HAP-1 (cell line): Measurements from ENCODE around the gene ADAMTS6.

Source experiments
- DNase-seq, 2 experiments: peaks; one replicate each; pipeline ENCODE4 v3.0.0-alpha.2; 2016 to 2020; ENCODE audit warnings: low spot score in 2 of 2
- H3K27me3 ChIP-seq: fragments of 250-450 bp; sonication (Bioruptor Pico); 2 replicates; pipeline ENCODE4 v1.5.1; 2020; ENCODE audit warnings: low read depth, mild to moderate bottlenecking, moderate library complexity
- H3K36me3 ChIP-seq: fragments of 250-450 bp; sonication (Bioruptor Pico); replicated peaks from 2 replicates; pipeline ENCODE4 v1.5.1; 2020; ENCODE audit warnings: mild to moderate bottlenecking
- H3K4me1 ChIP-seq: fragments of 250-450 bp; sonication (Bioruptor Pico); 2 replicates; pipeline ENCODE4 v1.5.1; 2020; ENCODE audit warnings: mild to moderate bottlenecking
- H3K4me3 ChIP-seq: fragments of 250-450 bp; sonication (Bioruptor Pico); 2 replicates; pipeline ENCODE4 v1.5.1; 2020; ENCODE audit warnings: mild to moderate bottlenecking, moderate library complexity
- H3K9me3 ChIP-seq: fragments of 250-450 bp; sonication (Bioruptor Pico); 2 replicates; pipeline ENCODE4 v1.5.1; 2020; ENCODE audit warnings: mild to moderate bottlenecking, moderate library complexity
- in situ Hi-C: fragments of 300-500 bp; cut with MboI; formaldehyde crosslinking; loops from 3 replicates; pipeline ENCODE4 v1.14.3; 2020; ENCODE audit warnings: low sequenced_read_pairs, inconsistent platforms, mixed read lengths

The ADAMTS6 gene

DNA sequence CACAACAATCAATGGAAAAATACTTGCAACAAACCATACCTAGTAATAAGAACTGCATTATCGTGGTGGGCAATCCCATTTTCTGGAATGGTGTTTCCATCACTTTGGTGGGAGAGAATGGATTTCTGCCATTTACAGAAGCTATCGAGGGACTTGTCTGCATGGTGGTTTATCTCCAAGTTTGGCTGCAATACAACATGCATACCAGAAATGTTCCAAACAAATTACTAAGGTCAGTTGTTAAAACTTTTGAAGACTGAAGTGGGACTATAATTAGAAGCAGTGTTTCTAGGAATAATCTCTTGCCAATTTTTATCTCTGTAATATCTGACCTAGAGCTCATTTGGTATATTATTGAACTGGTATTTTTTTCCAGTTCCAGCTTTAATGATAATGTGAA lies 30.3 kb downstream of the ADAMTS6 start:
- Histone ChIP-seq H3K9me3 (no peaks in the 10 kb centered on the region), H3K4me1 (no peaks in the 10 kb centered on the region), H3K27me3 (no peaks in the 10 kb centered on the region), H3K36me3 (no peaks in the 10 kb centered on the region), H3K4me3 (no peak overlapping the region)
- in situ Hi-C loops, result no loop called here
- no peak for DNase-seq

DNA sequence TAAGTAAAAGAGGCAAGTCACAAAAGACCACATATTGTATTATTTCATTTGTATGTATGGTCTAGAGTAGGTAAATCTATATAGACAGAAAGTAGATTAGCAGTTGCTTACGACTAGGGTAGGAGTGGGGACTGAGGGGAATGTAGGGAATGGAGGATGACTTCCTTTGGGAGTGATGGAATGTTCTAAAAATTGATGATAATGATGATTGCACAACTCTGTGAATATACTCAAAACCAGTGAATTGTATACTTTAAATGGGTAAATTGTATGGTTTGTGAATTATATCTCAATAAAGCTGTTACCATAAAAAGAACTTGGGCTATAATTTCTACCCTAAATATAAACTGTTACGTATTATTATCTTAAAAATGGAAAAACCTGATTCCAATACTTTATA lies 35.0 kb downstream of the ADAMTS6 start:
- in situ Hi-C loops, result no loop called here
- DNase-seq, result no peak
- Histone ChIP-seq H3K9me3 (no peaks in the 10 kb centered on the region), H3K36me3 (no peaks in the 10 kb centered on the region), H3K4me3 (no peak overlapping the region), H3K27me3 (peaks cover 3% of the 10 kb centered on the region), H3K4me1 (no peaks in the 10 kb centered on the region)

DNA sequence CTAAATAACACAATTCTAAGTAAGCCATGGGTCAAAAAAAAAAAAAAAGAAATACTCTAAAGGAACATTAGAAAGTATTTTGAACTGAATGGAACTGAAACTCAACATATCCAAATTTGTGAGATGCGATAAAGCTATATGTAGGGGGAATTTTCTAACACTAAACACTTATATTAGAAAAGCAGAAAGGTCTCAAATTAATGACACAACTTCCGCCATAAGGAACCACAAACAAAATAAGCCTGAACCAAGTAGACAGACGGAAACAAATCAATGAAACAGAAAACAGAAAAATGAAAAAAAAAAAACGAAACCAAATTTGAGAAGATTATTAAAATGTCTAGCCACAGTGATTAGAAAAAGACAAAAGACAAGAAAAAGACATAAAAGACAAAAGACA lies 39.9 kb downstream of the ADAMTS6 start:
- H3K4me3 ChIP-seq, result no peak overlapping the region
- peaks cover 2% of the 10 kb centered on the region; the same call in 1 of the 2 replicates for H3K4me1 ChIP-seq
- no peak for DNase-seq
- no peaks in the 10 kb centered on the region for H3K9me3 ChIP-seq
- no peaks in the 10 kb centered on the region for H3K36me3 ChIP-seq
- in situ Hi-C loops, result no loop called here
- peaks cover 3% of the 10 kb centered on the region for H3K27me3 ChIP-seq

DNA sequence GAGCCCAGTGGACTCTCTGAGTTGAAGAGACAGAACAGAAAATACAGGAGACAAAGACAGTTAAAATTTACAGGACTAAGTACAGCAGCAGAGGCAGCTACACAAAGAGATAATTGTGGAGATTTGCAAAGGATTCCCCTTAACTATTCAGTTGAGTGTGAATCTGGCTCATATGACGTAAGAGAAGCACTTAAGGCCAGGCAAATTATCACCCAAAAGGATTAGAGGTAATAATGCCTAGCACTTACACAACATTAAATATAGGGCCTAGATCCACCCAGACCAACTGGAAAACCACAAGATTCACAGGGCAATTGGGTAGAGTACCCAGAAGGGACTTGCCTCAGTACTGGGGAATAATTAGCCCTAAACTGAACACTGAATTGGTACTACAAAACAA lies 41.3 kb downstream of the ADAMTS6 start:
- no peaks in the 10 kb centered on the region for H3K36me3 ChIP-seq
- H3K4me3 ChIP-seq, result no peak overlapping the region
- peaks cover 3% of the 10 kb centered on the region for H3K27me3 ChIP-seq
- in situ Hi-C loops, result no loop called here
- H3K4me1 ChIP-seq, result peaks cover 2% of the 10 kb centered on the region; the same call in 1 of the 2 replicates
- no peaks in the 10 kb centered on the region for H3K9me3 ChIP-seq
- DNase-seq, result no peak

DNA sequence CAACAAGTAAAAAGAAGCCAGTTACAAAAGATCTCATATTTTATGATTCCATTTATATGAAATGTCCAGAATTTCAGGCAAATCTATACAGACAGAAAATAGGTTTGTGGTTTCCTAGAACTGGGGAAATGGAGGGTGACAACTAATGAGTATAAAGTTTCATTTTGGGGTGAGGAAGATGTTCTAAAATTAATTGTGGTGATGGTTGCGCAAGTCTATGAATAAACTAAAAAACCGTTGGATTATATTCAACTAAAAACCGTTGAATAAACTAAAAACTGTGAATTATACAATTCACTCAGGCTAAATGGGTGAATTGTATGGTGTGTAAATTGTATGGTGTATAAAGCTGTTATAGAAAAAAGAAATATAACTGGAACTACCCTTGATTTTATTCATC lies 47.6 kb downstream of the ADAMTS6 start:
- no peak for DNase-seq
- Histone ChIP-seq H3K4me3 (no peak overlapping the region), H3K4me1 (no peaks in the 10 kb centered on the region), H3K27me3 (no peaks in the 10 kb centered on the region; the same call in 1 of the 2 replicates), H3K36me3 (no peaks in the 10 kb centered on the region), H3K9me3 (no peaks in the 10 kb centered on the region)
- in situ Hi-C loops, result no loop called here

DNA sequence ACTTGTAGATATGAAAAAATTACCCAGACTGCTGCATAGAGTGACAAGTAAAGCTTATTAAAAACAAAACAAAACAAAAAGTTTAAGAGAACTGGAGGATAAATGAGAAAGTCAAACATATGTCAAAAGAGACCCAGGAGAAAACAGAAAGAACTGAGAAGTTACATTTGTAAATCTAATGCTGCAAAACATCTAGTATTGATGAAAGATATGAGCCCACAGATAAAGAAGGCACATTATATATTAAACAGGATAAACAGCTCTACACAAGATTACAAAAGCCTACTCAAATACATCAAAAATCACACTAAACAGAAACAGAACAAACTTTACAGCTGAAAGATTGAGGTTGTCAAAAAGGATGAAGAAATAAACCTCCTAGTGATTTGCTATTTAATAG lies 55.1 kb downstream of the ADAMTS6 start:
- H3K4me3 ChIP-seq, result no peak overlapping the region
- no peaks in the 10 kb centered on the region for H3K4me1 ChIP-seq
- no peaks in the 10 kb centered on the region for H3K9me3 ChIP-seq
- DNase-seq, result no peak
- no peaks in the 10 kb centered on the region for H3K27me3 ChIP-seq
- in situ Hi-C loops, result no loop called here
- no peaks in the 10 kb centered on the region for H3K36me3 ChIP-seq

DNA sequence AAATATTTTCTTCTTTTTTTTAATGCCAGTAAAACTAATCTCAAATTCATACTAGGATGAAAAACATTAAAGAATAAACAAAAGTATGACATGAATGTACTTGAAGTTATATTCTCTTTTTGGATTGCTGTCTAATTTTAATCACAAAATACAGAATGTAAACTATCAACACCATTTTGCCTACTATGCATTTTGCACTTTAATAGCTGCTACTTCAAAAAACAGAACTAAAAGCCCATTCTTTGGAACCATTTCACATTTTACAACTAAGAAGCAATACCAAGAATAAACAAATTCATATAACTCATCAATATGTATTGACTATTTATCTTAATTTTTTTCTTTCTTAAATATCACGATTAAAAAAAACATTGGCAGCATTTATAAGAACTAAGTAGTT lies 58.1 kb downstream of the ADAMTS6 start:
- in situ Hi-C loops, result no loop called here

DNA sequence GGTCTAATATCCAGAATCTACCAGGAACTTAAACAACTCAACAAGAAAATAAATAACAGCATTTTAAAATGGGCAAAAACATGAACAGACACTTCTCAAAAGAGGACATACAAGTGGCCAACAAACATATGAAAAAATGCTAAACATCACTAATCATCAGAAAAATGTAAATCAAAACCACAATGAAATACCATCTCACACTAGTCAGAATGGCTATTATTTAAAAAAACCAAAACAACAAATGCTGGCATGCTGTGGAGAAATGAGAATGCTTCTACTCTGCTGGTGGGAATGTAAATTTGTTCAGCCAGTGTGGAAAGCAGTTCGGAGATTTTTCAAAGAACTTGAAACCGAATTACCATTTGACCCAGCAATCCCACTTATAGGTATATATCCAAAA lies 63.1 kb downstream of the ADAMTS6 start:
- no peaks in the 10 kb centered on the region for H3K36me3 ChIP-seq
- H3K4me1 ChIP-seq, result no peaks in the 10 kb centered on the region
- no peaks in the 10 kb centered on the region for H3K27me3 ChIP-seq
- H3K4me3 ChIP-seq, result no peak overlapping the region
- no peaks in the 10 kb centered on the region; the same call in 1 of the 2 replicates for H3K9me3 ChIP-seq
- in situ Hi-C loops, result no loop called here
- DNase-seq, result no peak

More for the DNA sequence above, 58.1 kb downstream of the ADAMTS6 start:
- H3K27me3 ChIP-seq, result no peaks in the 10 kb centered on the region
- no peak for DNase-seq
- no peaks in the 10 kb centered on the region for H3K4me1 ChIP-seq
- no peaks in the 10 kb centered on the region for H3K36me3 ChIP-seq
- H3K4me3 ChIP-seq, result no peak overlapping the region
- H3K9me3 ChIP-seq, result no peaks in the 10 kb centered on the region; the same call in 1 of the 2 replicates

DNA sequence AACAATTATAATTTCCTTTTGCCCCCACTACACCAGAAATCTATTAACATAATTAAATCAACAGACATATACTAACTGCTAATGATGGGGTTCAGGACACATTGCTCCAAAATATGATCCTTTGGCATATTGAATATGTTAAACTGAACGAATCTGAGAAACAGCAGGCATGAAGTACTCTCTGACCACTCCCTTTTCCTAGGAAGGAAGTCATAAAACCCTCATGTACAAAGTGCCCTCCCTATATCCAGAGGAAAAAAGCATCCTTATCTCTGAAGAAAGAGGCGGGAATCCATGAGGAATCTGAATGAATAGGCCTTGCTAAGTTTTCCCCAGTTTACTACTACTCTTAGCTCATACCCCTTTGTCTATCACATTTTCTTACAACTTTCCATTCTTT lies 67.9 kb downstream of the ADAMTS6 start:
- DNase-seq, result no peak
- H3K36me3 ChIP-seq, result no peaks in the 10 kb centered on the region
- H3K9me3 ChIP-seq, result no peaks in the 10 kb centered on the region
- no peaks in the 10 kb centered on the region for H3K4me1 ChIP-seq
- in situ Hi-C loops, result no loop called here
- H3K27me3 ChIP-seq, result no peaks in the 10 kb centered on the region
- no peak overlapping the region for H3K4me3 ChIP-seq

DNA sequence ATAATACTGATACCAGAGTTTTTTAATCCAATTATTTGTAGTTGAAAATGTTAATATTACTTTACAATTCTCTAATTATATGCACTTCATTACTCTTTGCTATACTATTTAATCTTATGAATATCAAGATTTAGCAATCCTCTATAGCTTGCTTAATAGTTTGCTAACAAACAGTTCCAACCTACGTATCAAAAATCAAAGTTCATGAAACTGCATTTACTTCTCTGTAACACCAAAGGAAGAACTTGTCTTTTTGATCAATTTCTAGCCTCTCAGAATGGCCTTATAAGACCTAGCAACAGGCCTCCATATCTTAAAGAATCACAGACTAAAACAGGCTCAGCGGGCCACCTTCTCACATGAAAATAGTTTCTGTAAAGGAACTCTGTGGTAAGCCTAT lies 68.9 kb downstream of the ADAMTS6 start:
- H3K36me3 ChIP-seq, result no peaks in the 10 kb centered on the region
- DNase-seq, result no peak
- H3K9me3 ChIP-seq, result no peaks in the 10 kb centered on the region
- no peak overlapping the region for H3K4me3 ChIP-seq
- no peaks in the 10 kb centered on the region for H3K4me1 ChIP-seq
- in situ Hi-C loops, result no loop called here
- H3K27me3 ChIP-seq, result no peaks in the 10 kb centered on the region

DNA sequence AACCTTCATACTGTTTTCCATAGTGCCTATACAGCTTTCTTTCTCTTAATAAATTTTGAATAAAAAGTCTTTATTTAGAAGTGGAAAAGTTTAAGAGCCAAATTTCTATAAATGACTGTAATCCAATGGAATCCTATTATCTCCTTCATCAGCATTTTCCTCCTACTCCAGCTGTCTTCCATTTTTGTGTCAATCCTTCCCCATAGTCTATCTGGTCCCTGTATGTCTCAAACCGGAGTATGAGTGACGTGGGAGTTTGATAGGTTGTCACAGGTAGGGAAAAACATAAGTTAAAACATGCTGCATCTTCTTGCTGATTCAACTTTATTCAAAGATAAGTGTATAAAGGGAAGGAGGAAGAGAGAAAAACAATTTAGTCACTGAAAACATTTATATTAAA lies 70.4 kb downstream of the ADAMTS6 start:
- no peak for DNase-seq
- in situ Hi-C loops, result no loop called here

DNA sequence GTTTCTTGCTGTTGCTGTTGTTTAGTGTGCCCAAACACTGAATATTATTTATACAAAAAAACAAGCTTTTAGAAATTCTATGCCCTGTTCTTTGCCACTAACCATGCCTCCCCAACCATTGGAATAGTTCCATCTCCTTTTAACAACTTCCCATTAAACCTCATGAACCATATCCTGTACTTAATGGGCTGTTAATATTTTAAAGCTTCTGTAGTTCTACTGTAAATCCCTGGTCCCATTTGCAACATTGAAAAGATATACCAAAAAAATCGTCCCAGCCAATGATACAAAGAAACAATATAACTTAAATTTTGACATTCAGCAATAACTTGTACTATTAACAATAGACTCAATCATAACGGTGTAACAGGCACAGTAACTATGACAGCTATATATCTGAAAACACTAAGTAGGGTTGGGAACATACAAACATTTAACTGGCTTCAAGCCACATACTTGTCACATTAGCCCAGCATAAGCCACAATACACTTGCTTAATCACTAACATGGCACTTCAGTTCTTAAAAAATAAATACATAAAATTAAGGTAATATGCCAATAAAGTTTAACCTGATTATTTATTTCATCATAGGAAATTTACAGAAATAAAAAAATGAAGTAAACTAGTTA lies 86.1 kb downstream of the ADAMTS6 start:
- Histone ChIP-seq H3K27me3 (no peaks in the 10 kb centered on the region), H3K4me3 (no peak overlapping the region), H3K36me3 (no peaks in the 10 kb centered on the region), H3K9me3 (no peaks in the 10 kb centered on the region), H3K4me1 (no peaks in the 10 kb centered on the region)
- no peak for DNase-seq
- in situ Hi-C loops, result no loop called here

More for the DNA sequence above, 70.4 kb downstream of the ADAMTS6 start:
- no peak overlapping the region for H3K4me3 ChIP-seq
- no peaks in the 10 kb centered on the region for H3K36me3 ChIP-seq
- H3K27me3 ChIP-seq, result no peaks in the 10 kb centered on the region
- H3K4me1 ChIP-seq, result no peaks in the 10 kb centered on the region
- H3K9me3 ChIP-seq, result no peaks in the 10 kb centered on the region

DNA sequence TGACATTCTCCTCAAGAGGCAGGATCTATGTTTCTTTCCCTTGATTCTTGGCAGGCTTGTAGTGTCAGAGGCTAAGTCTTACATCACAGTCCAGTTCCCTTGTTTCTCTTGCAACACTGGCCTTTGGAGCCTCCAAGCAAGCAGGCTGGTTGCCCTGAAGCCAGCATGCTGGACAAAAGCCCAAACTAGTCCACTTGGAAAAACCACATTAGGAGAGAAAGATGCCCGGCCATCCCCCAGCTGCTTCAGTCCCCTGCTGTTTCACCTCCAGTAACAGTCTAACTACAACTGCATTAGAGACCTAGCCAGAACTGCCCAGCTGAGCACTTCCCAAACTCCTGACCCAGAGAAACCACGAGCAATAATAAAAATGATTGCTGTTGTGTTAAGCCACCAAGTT lies 87.6 kb downstream of the ADAMTS6 start:
- in situ Hi-C loops, result no loop called here
- no peaks in the 10 kb centered on the region for H3K36me3 ChIP-seq
- no peaks in the 10 kb centered on the region for H3K9me3 ChIP-seq
- H3K4me3 ChIP-seq, result no peak overlapping the region
- no peaks in the 10 kb centered on the region for H3K27me3 ChIP-seq
- no peak for DNase-seq
- no peaks in the 10 kb centered on the region for H3K4me1 ChIP-seq

DNA sequence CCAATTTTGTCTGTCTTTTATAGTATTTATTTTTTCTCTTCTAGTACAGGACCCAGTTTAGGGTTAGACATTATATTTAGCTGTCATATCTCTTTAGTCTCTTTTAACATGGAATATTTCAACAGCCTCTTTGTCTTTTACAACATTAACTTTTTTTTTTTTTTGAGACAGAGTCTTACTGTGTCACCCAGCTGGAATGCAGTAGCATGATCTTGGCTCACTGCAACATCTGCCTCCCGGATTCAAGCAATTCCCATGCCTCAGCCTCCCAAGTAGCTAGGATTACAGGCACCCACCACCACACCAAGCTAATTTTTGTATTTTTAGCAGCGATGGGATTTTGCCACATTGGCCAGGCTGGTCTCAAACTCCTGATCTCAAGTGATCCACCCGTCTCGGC lies 90.1 kb downstream of the ADAMTS6 start:
- H3K27me3 ChIP-seq, result no peaks in the 10 kb centered on the region

DNA sequence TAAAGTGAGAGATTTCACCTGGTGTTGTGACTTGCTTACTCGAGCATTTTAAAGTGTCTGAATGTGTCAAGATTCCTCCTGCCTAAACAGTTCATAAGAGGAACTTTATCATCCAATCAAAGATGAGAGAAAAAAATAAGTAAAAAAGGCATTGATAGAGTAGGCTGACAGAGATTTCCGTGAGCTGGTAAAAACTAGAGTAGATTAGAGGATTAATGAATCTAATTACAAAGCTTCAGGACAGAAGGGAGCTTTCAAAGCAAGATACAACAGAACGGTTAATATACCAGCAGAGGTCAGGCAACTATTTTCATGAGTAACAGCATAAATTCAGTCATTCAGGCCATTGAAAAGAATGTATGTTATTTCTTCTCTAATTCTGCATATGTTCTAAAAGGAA lies 91.5 kb downstream of the ADAMTS6 start:
- Histone ChIP-seq H3K27me3 (no peaks in the 10 kb centered on the region), H3K9me3 (no peaks in the 10 kb centered on the region), H3K4me3 (no peak overlapping the region), H3K36me3 (no peaks in the 10 kb centered on the region), H3K4me1 (no peaks in the 10 kb centered on the region)
- in situ Hi-C loops, result no loop called here
- no peak for DNase-seq

More for the DNA sequence above, 90.1 kb downstream of the ADAMTS6 start:
- no peaks in the 10 kb centered on the region for H3K9me3 ChIP-seq
- H3K4me1 ChIP-seq, result no peaks in the 10 kb centered on the region
- no peaks in the 10 kb centered on the region for H3K36me3 ChIP-seq
- no peak for DNase-seq
- in situ Hi-C loops, result no loop called here
- H3K4me3 ChIP-seq, result no peak overlapping the region
